Right lobe of liver (tissue), 4 donors: ENCODE measurements around the gene WDR89.

Source experiments
- CTCF ChIP-seq, 4 donors: fragments of 200-600 bp in 3 of 4; fragments of 450-650 bp in 1 of 4; IDR thresholded peaks; one replicate each; pipeline versions ENCODE4 v1.5.1 to v1.8.0; 2016 to 2022; ENCODE audit warnings: antibody characterized with exemption in 4 of 4, mild to moderate bottlenecking in 2 of 4
- POLR2A ChIP-seq: fragments of 450-650 bp; IDR thresholded peaks from one replicate; pipeline ENCODE4 v1.6.1; 2017; ENCODE audit warnings: antibody characterized with exemption, mild to moderate bottlenecking
- donor health status: DM: no; HTN: no; CAD: no.
- donor health status: DM: no; HTN: no; CAD: no.
- donor health status: DM: no; HTN: yes; CAD: no.

GRCh38 chr14:63616015-63616414 lies 25.7 kb downstream of the WDR89 start:
- TF ChIP-seq POLR2A = no peak
- TF ChIP-seq CTCF (IDR thresholded peaks at IDR 0.05) = no peak
